Globus pallidus (tissue), 1 donor: ENCODE results near the gene FARS2.
A peak's percentile ranks its signal among the peaks of the same experiment; 100 is the strongest.

ENCODE experiments used
- DNase-seq: peaks from one replicate; pipeline ENCODE4 v3.0.0-alpha.2; 2015; ENCODE audit warnings: low spot score

Gene FARS2

DNA sequence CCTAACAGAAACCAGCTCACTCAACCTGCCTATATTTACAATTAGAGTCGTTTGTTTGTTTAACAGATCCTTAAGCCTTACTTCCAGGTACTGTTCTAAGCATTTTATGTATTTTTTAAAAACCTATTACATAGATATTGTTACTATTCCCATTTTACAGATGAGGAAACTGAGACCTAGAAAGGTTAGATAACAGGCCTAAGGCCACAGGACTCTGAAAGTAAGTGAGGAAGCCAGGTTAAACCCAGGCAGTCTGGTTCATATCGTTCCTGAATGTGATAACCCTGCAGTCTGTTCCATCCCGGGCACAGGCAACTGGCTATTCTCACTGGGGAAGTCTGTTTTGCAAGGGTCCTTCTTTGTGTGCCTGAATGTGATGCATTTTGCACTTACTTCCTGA, 322.2 kb downstream of the FARS2 start:
- no peak for DNase-seq

DNA sequence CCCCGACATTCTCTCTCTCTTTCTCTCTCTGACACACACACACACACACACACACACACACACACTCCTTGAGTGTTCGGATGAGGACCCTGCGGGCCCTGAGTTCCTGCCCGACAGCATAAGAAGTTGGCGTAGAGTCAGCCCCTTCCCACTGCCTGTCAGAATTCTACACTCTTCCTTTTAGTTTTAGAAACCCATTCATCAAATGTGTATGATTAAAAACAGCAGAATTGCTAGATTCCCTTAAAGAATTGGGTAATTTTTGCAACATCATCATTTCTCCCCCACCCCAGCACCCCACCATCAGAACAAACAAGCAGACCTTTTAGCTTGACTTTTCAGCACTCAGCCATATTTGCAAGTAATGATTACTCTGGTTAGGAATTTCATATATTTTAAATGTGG, 322.8 kb downstream of the FARS2 start:
- no peak for DNase-seq

DNA sequence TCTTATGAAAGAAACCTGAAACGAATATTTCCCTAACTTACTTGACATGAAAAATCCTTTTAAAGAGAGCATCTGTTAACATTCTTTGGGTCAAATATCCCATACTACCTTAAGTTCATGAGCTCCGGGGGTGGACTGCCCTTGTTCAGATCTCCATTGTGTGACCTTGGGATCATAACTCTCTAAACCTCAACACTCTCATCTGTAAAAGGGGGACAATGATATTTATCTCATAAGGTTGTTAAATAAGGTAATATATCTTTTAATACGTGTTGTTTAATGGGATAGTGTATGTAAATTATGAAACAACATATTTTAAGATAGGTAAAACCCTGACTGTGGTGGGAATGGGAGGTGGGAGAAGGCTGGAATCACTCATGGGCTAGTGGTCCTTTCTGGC, 326.3 kb downstream of the FARS2 start:
- no peak for DNase-seq

DNA sequence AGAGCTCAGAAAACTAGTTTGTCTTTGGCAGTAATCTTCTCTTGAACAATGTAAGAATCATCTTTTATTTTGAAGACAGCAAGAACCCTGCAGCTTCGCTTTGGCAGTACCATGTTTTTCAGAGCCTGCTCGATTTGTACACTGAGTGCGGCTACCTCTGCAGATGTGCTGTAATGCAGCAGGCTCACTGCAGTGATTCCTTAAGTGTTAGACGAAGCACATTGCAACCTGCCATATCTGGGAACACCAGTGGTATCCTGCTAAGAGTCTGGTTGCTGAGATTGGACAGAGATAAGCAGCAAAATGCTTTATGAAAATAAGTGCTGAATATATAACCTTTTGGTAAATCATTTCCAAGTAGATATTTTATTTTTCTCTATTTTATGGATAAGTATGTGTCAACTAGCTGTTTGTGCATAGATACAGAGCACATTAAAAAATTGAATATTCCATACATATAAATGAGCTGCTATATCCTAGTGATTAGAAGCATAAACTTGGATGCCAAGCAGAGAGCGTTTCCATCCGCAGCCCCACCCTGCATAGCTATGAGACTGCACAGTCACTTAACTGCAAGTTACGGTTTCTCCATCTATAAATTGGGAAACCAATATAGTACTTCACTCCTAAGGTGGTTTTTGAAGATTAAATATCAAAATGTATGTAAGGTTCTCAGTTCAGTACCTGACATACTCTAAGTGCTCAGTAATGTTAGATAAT, 328.3 kb downstream of the FARS2 start:
- DNase-seq = no peak

DNA sequence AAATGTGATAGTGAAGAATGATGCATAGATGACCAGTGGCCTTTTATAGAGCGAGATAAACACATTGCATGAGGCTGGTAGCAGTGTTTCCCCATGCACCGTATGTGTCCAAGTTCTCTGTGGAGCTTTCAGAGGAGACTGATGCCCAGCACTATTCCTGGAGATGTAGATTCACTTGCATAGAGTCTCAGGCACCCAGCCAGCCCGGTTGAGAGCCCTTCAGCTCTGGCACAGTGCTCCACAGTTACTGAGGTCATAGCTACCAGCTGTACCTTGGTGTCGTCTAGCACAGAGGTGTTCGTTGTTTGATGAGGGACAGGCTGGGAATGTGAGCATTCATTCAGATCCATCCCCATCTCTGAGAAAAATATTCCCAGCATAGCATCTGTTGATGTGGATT, 328.9 kb downstream of the FARS2 start:
- DNase-seq = peak; percentile 7

DNA sequence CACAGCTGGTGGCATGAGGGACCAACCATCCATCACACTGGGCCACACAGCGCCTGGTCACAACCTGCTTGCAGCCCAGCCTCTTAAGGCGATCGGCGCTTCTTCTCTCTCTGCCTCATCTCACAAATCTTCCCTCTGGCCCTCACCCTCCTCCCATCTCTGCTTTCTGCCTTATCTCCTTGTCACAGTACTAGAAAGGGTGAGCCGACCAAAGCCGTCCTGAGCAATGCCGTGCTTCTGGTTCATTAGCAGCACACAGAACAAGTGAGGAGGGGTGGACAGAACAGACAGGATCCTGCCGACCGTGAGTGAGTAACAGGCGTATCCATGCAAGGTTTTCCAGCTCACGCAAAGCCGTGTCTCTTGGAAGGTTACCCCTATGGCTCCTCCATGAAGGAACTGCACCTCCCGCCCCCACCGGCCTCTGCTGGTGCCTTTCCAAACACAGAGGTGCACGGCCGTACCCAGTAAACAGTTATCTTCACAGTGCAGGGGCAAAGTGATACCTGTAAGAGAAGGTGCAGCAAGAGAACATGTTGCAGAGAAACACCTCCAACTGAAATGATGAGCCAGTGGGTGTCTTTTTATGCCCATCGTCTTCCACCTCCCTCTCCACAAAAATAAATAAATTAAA, 331.7 kb downstream of the FARS2 start:
- DNase-seq = no peak

DNA sequence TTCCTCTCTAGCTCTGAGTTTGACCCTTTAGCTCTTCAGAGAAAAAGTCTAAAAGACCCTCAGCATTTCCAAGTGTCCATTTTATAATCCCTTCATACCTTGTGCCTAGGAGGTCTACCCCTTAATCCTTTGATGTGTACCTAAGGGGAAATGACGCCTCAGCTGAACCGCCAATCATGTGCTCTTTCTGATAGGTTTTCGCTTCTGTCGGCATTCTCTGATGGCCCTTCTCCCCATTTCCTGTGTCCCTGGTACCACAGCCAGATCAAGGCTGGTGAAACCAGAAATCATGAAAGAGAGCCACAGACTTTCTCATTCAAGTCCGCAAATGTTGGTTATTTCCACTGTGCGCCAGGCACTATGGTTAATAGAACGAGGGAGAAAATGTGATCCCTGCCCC, 333.9 kb downstream of the FARS2 start:
- no peak for DNase-seq

DNA sequence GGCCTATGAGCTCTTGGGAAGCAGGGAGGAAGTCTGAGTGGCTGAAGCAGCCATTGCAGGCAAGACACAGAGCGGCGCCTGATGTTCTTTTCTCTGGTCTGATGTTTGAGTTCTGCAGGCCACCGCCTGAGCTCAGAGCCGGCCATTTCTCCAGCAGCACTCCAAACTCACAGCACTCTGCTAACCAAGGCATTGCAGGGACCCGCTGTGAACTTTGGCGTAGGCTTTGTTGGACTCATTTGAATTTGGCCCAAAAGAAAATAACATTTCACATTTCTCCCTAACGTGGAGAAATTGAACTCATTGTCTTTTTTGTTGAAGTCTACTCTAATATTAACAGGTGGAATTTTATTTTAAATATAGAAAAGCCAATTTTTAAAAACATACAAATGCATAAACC, 336.1 kb downstream of the FARS2 start:
- DNase-seq = no peak

DNA sequence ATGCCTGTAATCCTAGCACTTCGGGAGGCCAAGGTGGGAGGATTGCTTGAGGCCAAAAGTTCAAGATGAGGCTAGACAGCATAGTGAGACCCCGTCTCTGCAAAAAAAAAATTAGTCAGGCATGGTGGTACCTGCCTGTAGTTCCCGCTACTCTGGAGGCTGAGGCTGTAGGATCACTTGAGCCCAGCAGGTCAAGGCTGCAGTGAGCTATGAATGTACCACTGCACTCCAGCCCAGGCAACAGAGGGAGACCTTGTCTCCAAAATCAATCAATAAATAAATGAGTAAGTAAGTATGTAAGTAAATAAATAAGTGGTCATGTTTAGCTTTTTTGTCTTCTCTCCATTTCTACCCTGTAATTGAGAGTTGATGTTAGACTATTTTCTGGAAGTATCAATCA, 336.8 kb downstream of the FARS2 start:
- no peak for DNase-seq

DNA sequence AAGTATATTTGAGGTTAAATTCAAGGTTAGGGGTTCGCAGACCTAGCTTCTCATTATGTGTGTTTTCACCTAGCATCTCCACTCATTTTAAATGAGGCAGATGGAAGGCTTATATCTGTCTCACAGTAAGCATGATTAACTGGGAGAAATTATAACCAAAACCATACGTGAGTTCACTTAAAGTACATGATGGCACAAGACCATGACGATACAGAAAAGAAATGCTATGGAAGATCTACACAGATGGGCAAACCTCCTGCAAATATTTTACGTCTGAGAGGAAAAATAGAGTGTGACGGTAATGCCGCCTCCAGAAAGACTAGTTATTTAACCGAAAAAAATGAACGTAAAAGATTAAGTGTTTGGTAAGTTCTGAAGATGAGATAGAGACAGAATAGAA, 337.8 kb downstream of the FARS2 start:
- no peak for DNase-seq

DNA sequence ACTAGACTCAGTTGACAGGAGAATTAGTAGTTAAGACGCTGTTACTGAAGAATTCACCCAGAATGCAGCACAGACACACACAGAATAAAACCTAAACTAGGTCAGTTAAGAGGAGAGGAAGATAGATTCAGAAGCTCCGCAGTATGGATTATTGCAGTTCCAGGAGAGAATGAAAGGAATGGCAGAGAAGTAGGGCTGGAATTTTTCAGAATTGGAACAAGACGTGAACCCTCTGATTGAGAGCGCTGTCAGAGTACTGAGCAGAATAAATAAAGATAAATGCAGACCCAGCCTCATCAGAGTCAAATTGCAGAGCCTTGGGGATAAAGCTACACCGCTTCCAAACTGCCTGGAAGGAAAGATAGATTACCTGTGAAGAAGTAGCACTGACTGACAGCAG, 344.6 kb downstream of the FARS2 start:
- no peak for DNase-seq

DNA sequence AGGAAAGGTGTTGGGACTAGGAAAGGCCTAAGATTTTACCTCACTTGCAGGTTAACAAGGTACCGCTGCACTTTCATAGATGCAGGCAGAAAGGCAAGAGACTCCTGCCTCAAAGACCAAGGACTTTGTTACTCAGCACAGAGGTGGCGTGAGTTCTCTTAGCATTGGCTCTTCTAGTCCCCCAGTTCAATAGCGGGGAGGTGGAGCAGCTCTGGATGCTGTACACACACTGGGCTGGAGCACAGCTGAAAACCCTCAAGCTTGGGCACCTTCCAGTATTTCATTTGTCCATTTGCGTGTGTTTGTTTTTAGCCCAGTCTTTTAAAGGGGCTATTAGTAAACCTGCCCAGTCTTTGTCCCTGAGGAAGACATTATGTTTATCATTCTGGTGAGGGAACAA, 345.2 kb downstream of the FARS2 start:
- peak; percentile 42 for DNase-seq

DNA sequence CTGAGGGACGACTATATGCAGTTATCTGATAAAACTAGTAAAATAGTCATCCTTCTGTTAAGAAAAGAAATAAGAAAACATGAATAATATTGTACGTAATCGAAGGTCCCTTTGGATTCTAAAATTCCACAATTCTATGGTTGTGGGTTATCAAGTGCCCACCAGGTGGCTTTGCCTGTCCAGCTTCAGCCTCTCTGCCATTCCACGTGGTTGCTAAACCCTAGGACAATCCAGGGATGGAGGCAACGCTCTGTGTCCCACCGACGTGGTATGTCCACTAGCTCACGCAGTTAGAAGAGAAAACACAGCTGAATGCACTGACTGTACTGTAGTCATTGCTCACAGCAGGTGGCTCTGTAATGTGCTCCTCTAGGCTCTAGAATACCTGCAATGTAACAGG, 349.3 kb downstream of the FARS2 start:
- no peak for DNase-seq

DNA sequence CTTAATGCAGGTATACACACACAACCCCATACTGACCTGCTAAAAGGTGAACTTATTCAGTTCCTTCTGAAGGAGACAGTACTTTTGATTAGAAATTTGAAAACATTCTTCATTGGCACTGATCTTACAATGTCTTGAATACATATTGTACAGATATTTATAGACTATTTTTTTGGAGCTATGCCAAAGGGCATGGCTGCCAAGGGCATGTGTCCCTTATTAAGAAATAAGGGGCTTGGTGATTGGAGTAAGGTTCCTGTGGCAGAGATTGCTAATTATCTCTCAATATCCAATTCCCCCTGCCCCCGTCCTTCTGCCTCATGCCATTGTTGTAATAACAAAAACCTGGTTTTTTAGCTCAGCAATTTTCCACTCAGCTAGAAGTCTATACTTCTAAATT, 355.9 kb downstream of the FARS2 start:
- no peak for DNase-seq

DNA sequence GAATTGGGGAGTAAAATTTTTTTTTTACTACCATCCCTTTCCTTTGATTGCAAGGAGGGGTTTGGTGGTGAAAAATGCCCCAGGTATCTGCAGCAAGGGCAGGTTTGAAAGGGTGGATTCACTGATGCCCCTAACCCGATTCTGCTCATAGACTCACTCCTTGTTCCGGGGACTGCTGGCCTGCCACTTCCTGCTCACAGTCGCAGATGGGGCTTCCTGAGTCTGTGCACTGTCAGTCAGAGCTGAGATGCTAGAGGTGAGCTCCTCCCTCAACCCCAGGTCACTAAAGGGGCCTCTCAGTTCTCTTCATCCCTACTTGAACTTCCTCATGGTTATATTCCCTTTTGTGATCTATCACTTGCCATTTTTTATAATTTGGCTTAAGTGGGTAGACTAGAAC, 357.9 kb downstream of the FARS2 start:
- no peak for DNase-seq

DNA sequence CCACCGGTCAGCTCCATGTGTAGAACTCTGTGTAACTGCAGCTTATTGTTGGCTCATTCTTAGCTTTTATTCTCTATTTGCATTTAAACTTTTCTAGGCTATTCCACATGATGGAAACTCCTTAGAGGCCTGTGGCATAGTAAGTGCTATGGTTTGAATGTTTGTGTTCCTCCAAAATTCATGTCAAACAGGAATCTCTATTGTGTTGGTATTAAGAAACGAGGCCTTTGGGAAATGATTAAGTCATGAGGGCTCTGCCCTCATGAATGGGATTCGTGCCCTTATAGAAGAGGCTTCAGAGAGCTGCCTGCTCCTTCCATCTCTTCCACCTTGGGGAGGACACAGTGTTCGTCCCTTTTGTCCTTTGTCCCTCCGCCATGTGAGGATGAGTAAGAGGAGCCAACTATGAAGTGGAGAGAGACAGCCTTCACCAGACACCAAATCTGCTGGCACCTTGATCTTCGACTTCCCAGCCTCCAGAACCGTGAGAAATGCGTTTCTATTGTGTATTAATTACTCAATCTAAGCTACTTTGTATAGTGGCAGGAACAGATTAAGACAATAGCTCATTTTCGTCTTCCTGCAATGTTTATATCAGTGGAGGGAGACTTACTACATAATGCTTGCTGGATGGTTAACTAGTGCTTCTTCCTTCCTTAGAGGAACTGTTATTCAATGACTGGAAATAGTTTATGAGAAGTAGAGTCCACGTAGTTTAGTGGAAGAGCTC, 361.1 kb downstream of the FARS2 start:
- DNase-seq = no peak

DNA sequence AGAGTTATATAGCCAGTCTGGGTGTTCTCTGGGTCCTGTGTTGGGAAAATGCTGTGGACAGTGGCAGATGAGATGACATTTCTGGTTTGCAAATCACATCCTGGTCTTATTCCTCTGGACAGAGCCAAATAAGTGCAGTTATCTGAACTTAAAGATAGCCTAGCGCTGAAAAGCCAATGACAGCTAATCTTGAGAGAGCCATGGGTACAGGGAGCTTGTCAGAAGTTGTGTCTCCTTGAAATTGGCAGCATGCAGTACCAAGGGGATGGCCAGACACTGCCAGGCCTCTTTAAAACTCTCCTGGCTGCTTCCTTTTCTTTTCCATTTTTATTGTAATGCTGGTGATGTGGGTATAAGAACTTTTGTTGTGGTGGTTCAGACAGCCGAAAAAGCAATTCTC, 362.5 kb downstream of the FARS2 start:
- DNase-seq = no peak

DNA sequence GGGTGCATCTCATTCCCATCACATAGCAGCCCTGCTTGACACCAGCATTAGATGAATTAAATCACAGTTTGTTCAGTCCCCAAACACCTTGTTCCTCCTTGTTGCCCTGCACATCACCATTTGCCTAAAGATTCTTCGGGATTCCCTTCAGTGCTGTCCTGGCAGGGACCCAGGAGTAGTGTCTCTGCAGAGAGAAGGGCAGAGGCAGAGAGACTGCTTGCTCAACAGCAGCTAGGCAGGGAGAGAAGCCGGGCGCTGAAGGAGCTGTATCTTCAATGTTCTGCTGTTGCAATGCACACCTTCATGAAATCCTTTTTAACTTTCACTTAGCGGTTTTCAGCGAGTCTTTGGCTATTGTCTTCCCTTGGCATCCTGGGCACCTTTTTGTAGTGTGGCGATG, 362.9 kb downstream of the FARS2 start:
- no peak for DNase-seq

DNA sequence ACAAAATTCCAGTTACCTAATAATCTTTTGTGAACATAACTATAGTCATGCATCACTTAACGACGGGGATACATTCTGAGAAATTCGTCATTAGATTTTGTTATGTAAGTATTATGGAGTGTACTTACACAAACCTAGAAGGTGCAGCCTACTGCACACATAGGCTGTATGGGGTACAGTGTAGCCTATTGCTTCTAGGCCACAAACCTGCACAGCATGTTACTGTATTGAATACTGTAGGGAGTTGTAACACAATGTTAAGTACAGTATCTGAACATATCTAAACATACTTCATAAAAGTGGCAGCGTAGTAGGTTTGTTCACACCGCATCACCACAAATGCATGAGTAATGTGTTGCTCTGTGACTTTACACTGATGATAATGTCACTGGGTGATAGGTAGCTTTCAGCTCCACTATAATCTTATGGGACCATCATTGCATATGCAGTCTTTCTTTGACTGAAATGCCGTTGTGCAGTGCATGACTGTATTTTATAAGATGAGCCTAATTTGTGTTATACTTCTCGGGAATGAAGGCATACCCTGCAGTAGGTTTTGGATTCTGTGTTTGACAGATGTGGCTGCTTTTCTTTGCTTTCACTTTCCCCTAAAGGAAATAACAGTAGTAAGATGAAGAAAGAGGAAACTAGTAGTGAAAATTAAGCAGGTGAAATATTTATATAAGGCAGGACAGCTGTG, 365.6 kb downstream of the FARS2 start:
- DNase-seq = no peak

DNA sequence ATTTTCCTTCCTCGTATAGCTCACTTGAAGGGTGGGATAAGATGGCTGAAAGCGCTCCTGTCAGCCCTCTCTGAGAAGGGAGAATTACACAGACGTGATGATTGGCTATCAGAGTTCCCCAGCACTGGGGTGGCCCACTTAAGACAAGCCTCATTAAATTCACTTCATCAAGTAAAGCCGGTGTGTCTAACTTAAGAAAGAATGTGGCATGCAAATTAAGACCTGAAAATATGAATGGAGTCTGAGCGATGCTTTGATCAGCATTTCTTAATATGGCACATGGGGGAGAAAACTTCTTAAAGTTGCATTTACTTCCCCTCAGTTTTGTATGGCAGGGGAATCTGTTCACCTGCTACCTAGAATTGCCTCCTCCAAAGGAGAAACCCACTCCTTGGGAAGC, 369.3 kb downstream of the FARS2 start:
- DNase-seq = no peak

DNA sequence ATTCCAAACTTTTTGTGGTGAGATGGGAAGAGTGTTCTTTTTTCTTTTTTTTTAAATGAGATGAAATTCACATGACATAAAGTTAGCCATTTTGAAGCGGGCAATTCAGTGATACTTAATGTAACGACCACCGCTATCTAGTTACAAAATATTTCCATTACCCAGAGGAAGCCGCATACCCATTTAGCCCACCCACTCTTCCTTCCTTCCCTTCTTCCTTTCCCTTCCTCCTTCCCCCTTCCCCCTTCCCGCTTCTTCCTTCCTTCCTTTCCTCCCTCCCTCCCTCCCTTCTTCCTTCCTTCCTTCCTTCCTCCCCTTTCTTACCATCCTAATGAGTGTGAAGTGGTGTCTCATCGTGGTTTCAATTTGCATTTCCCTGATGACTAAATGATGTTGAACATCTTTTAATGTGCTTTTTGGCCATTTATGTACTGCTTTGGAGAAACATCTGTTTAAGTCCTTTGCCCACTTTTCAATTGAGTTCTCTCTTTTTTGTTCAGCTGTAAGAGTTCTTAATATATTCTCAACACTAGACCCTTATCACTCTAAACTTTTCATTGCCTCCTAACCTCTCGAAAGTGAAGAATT, 371.1 kb downstream of the FARS2 start:
- no peak for DNase-seq

DNA sequence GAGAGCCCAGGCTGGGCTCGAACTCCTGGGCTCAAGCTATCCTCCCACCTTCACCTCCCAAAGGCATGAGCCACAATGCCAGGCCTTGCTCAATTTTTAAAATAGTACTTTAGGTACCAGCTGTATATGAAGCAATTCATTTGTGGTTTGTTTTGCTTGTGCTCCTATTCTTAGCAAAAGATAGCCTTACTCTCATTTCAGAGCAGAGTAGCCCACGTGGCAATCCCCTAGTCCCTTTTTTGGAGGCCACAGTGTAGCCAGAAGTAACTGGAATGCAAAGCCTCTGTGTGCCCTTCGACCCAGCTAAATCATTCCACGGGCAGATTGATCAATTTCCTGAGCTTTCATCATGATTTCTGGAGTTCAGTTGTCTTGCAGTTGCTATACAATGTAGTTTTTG, 373.2 kb downstream of the FARS2 start:
- DNase-seq = no peak
